Mammary epithelial cell (primary cell): Measurements from ENCODE around the gene ARFGAP2.

Source experiments
- CTCF ChIP-seq, 2 donors: IDR thresholded peaks in 1 of 2; conservative IDR thresholded peaks in 1 of 2; 2 replicates each; pipeline ENCODE4 v1.5.1; 2011 to 2012; ENCODE audit warnings: inconsistent platforms in 2 of 2, low read length in 2 of 2, mild to moderate bottlenecking in 2 of 2, control low read depth in 1 of 2, low read depth in 1 of 2; ENCODE audit not compliant: insufficient read depth in 1 of 2; ENCODE audit errors: extremely low read depth in 1 of 2
- EZH2 ChIP-seq: IDR thresholded peaks from 2 replicates; pipeline ENCODE4 v1.6.1; 2012; ENCODE audit warnings: low read length, inconsistent platforms, borderline replicate concordance

- TF ChIP-seq CTCF (conservative IDR thresholded peaks at IDR 0.05 in 1 of 2, IDR thresholded peaks at IDR 0.05 in 1 of 2; ENCODE audit: extremely low read depth in 1 of 2, insufficient read depth in 1 of 2, low read depth in 1 of 2, low read length in 2 of 2): no peak
- no peak for TF ChIP-seq EZH2
These were observed 24.3 kb upstream of the ARFGAP2 start for GRCh38 chr11:47201015-47201414.
